Activated CD8-positive, alpha-beta memory T cell treated with anti-CD3 and anti-CD28 coated beads, Interleukin-2, amount 50 U/mL, for 1 hour (primary cell): ENCODE data around the gene OR12D1.

Experiments used
- DNase-seq: peaks from one replicate; pipeline ENCODE4 v3.0.0-alpha.2; 2020; ENCODE audit errors: extremely low read depth

OR12D1 gene

DNA sequence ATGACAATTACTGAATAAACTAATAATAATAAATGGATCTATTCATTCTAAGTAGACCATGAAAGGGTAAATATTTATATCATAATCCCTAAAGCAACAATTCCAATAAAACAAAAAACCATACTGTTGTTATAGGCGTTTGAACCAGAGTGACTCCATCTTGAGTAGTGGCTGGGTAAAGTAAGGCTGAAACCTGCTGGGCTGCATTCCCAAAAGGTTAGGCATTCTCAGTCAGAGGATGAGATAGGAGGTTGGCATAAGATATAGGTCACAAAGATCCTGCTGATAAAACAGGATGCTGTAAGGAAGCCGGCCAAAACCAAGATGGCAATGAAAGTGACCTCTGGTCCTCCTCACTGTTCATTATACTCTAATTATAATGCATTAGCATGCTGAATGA lies 50.6 kb downstream of the OR12D1 start:
- DNase-seq = no peak

DNA sequence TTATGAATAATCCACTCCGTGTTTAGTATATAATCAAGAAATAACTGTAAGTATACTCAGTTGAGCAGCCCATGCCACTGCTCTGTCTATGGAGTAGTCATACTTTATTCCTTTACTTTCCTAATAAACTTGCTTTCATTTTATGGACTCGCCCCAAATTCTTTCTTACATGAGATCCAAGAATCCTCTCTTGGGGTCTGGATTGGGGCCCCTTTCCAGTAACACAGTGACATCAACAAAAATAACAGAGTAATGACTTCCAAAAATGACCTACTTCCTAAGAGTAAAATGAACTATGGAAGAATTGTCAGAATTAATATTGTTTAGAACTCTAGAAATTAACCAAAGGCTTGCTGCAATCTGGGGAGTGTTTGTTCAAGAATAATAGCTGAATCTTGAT lies 51.1 kb downstream of the OR12D1 start:
- DNase-seq = no peak

DNA sequence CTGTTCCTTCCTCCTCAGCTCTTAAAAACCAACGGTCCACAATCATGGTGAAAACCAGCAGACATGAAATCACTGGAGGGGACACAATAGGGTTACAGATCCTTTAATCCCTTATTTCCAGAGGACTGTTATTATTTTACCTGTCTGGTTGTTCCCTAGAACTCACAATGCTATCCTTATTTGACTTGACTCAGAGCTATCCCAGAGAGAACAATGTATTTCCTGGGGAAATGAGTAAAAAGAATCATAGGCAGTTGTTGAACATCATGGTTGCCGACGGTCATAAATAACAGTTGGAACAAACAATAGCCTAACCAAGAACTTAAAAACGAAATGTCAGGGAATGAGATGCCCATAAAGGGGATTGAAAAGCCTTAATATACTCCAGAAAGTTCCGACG lies 51.5 kb downstream of the OR12D1 start:
- no peak for DNase-seq
